Activated CD8-positive, alpha-beta memory T cell treated with anti-CD3 and anti-CD28 coated beads, Interleukin-2, amount 10 ng/mL, durations not matched to agents 7 days and 5 days (primary cell): ENCODE results near the gene ZNF740. TPM values are rescaled to one million over a fixed set of nuclear protein-coding genes. Genes with fewer than 3 reads are reported as not detected.
"Not testable (repeated sequence)": the region's sequence is repeated elsewhere in the genome, so short reads cannot be mapped to it uniquely, and the experiment has no call there.

Source experiments
- ATAC-seq: fragments of 150-1000 bp; cut with Tn5 transposase; one replicate; pipeline ENCODE4 v1.10.0; 2021; ENCODE audit warnings: moderate library complexity
- CTCF ChIA-PET: fragments of 350-600 bp; sonication (Branson Sonifier 250); formaldehyde crosslinking; loops from one replicate; lab custom pipeline; 2021; ENCODE audit warnings: antibody characterized with exemption; lab: Charles Lee
- DNase-seq: peaks from one replicate; pipeline ENCODE4 v3.0.0-alpha.2; 2020
- H3K27ac Mint-ChIP-seq: one replicate; pipeline ENCODE4 v1.8.0; 2021; ENCODE audit warnings: mild to moderate bottlenecking, mixed read lengths
- H3K27me3 Mint-ChIP-seq: one replicate; pipeline ENCODE4 v1.8.0; 2021; ENCODE audit warnings: mixed read lengths
- H3K36me3 Mint-ChIP-seq: one replicate; pipeline ENCODE4 v1.8.0; 2021; ENCODE audit warnings: mild to moderate bottlenecking, mixed read lengths
- H3K4me1 Mint-ChIP-seq: one replicate; pipeline ENCODE4 v1.8.0; 2021; ENCODE audit warnings: mixed read lengths
- H3K4me3 Mint-ChIP-seq: one replicate; pipeline ENCODE4 v1.8.0; 2021; ENCODE audit warnings: mild to moderate bottlenecking, moderate library complexity, mixed read lengths
- H3K9me3 Mint-ChIP-seq: one replicate; pipeline ENCODE4 v1.8.0; 2022; ENCODE audit warnings: low read depth, mixed read lengths
- total RNA-seq, 2 experiments: library from RNA; stranded (reverse); gene quantifications; one replicate each; pipeline ENCODE4 v1.2.3, GENCODE V29; 2021

Gene ZNF740
- total RNA-seq, 2 experiments from 2014 or later = 35.8 to 47.0 TPM

DNA sequence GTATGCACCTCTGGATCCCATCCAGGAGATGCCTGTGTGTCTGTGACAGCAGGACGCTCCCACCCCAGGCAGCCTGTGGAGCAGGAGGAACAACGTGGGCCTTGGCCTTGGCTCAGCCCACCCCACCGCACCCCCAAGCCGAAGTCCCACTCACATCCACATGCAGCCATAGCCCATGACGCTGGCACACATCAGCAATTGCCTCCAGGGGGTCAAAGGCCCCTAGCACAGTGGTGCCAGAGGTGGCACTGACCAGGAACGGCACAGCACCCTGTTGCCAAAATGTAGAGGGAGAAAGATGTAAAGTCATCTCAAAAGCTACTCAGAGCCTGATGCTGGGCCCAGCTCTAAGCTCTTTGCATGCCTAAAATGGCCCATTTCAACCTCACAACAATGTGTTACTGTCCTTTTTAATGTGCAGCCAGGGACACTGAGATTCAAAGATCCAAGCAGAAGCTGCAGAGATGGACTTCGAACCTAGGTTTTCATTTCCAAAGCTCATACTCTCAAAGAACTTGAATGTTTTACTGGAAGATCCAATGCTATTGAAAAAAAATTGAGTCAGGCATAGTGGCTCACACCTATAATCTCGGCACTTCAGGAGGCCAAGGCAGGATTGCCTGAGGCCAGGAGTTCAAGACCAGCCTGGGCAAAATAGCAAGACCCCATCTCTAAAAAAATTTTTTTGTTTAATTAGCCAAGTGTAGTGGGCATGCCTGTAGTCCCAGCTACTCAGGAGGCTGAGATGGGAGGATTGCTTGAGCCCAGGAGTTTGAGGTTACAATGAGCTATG is 19.2 kb upstream of the ZNF740 start:
- ATAC-seq = no peak
- no peak overlapping the region for H3K4me3 Mint-ChIP-seq
- H3K36me3 Mint-ChIP-seq = peaks cover 3% of the 10 kb centered on the region
- no peaks in the 10 kb centered on the region for H3K27me3 Mint-ChIP-seq
- no peak for DNase-seq
- H3K9me3 Mint-ChIP-seq = no peaks in the 10 kb centered on the region
- CTCF ChIA-PET = interaction anchor here (0.9 to 6.2 kb wide), 18 partner anchors 11 to 162 kb away, joined by 3 to 63 read pairs (median 28); partner anchors contain the start of genes AAAS, CSAD, ESPL1 and ITGB7
- peaks cover 16% of the 10 kb centered on the region for H3K4me1 Mint-ChIP-seq
- no peak overlapping the region for H3K27ac Mint-ChIP-seq

DNA sequence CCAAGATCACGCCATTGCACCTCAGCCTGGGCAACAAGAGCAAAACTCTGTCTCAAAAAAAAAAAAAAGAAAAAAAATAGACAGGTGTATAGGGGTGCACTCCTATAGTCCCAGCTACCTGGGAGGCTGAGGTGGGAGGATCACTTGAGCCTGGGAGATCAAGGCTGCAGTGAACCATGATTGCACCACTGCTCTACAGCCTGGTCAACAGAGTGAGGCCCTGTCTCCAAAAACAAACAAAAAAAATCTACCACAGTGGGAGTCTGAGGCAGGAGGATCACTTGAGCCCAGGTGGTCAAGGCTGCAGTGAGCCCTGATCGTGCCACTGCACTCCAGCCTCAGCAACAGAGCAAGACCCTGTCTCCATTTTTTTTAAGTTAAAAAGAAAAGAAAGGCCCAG is 17.5 kb upstream of the ZNF740 start:
- H3K36me3 Mint-ChIP-seq, ATAC-seq, H3K27ac Mint-ChIP-seq, H3K4me3 Mint-ChIP-seq, H3K27me3 Mint-ChIP-seq, H3K9me3 Mint-ChIP-seq: not testable (repeated sequence)
- DNase-seq = peak; percentile 3
- CTCF ChIA-PET = interaction anchor here (4.9 kb wide), 1 partner anchor 51 kb away, joined by 40 read pairs; no protein-coding TSS in a partner anchor
- peaks cover 13% of the 10 kb centered on the region for H3K4me1 Mint-ChIP-seq

DNA sequence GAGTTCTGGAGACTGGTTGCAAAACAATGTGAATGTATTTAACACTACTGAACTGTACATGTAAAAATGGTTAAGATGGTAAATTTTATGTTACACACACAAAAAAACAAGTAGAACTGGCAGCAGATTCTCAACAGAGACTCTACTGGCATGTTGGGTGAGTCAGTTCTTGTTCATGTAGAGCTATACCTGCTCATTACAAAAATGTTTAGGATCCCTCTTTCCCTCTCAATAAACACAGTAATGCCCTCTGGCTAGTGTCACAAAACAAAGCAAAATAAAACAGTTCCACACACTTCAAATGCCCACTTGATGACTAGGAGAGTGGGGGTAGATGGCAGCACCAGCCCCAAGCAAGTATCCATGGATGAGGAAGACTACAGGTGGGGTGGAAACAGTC is 13.7 kb upstream of the ZNF740 start:
- Mint-ChIP-seq H3K4me3 (no peak overlapping the region), H3K36me3 (peaks cover 5% of the 10 kb centered on the region), H3K9me3 (no peaks in the 10 kb centered on the region), H3K4me1 (no peaks in the 10 kb centered on the region), H3K27ac (no peak overlapping the region), H3K27me3 (no peaks in the 10 kb centered on the region)
- DNase-seq = no peak
- no peak for ATAC-seq
- CTCF ChIA-PET = no interaction called here

DNA sequence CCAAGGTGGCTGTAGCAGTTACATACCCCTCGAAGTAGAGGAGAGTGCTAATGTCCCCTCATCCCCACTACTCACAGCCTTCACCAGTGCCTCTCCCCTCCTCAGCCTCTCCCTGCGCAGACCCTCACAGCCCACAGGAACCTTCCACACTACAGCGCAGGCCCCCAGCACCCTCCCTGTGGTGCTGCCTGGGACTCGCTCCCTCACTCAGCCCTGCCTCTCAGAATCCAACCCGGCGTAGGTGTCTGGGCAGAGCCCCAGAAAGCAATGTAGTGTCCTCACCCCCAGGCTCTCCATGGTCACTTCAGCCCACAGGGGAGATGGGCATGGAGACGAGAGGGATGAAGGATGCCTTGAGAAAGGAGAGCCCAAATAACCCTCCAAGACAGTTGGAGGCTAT is 10.9 kb upstream of the ZNF740 start:
- no peaks in the 10 kb centered on the region for H3K27me3 Mint-ChIP-seq
- CTCF ChIA-PET = interaction anchor here (0.6 to 9.2 kb wide), 3 partner anchors 10 to 44 kb away, joined by 3 to 63 read pairs (median 3); no protein-coding TSS in a partner anchor
- H3K9me3 Mint-ChIP-seq = no peaks in the 10 kb centered on the region

DNA sequence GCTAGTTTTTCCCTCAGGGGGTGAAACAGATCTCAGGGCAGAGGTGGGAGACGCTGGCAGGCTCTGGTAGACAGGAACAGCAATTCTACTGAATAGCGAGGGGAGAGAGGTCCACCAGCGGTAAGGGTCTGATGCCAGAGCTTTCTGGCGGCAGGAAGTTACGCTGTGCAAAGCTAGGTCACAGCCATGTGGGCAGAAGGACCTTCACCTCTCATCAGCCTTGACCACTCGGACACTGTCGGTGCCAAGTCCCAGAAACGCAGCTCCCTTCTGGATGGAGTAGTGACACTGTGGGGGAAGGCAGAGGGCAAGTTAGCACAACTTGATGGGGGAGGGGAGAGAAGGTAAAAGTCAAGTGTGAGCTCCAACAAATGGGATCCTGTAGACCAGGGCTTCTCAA is 10.3 kb upstream of the ZNF740 start:
- Mint-ChIP-seq H3K4me1 (peaks cover 5% of the 10 kb centered on the region), H3K4me3 (no peak overlapping the region), H3K27ac (no peak overlapping the region), H3K9me3 (no peaks in the 10 kb centered on the region), H3K36me3 (peaks cover 2% of the 10 kb centered on the region), H3K27me3 (no peaks in the 10 kb centered on the region)
- ATAC-seq (no peak), DNase-seq (no peak)
- CTCF ChIA-PET = interaction anchor here (0.6 to 9.2 kb wide), 3 partner anchors 11 to 43 kb away, joined by 3 to 63 read pairs (median 3); no protein-coding TSS in a partner anchor

More for the DNA sequence above, 10.9 kb upstream of the ZNF740 start:
- no peaks in the 10 kb centered on the region for H3K4me1 Mint-ChIP-seq
- no peak overlapping the region for H3K27ac Mint-ChIP-seq
- no peak overlapping the region for H3K4me3 Mint-ChIP-seq
- ATAC-seq = no peak
- H3K36me3 Mint-ChIP-seq = peaks cover 2% of the 10 kb centered on the region
- peak; percentile 26 for DNase-seq

DNA sequence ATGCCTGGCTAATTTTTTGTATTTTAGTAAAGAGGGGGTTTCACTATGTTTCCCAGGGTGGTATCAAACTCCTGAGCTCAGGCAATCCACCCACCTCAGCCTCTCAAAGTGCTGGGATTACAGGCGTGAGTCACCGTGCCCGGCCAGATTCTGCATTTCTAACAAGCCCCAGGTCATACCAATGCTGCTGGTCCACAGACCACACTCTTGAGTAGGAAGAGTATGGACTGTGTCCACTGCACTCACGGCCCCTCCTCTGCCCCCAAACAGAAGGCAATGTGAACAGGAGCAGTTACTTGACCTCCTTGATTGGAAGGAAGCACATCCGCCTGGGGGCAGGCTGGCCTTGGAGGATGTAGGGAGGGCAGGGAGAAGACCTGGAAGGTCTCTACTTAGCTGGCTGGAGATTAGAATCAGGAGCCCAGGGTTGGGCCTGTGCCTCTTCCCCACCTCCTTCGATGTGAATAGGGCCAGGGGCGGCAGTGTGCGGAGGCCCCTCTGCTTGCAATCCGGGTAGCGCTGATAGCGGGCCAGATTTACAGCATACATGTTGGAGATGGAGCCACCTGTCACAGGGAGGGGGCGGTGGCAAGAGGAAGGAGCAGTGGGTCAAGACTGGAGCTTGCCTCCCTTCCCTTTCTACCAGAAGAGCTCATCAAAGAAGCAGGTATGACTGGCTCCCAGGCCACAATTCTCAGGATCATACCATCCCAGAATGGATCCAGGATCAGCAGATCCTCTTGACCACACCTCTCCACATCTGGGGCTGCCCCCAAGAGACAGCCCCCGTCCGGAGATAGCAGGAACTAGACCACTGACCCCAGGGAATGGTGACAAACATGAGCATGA is 9.4 kb upstream of the ZNF740 start:
- no peak for ATAC-seq
- peaks cover 13% of the 10 kb centered on the region for H3K4me1 Mint-ChIP-seq
- H3K4me3 Mint-ChIP-seq = no peak overlapping the region
- no peak overlapping the region for H3K27ac Mint-ChIP-seq
- no peak for DNase-seq
- CTCF ChIA-PET = interaction anchor here (1.1 to 9.2 kb wide), 4 partner anchors 12 to 174 kb away, joined by 3 to 63 read pairs (median 3); no protein-coding TSS in a partner anchor
- no peaks in the 10 kb centered on the region for H3K9me3 Mint-ChIP-seq
- H3K27me3 Mint-ChIP-seq = no peaks in the 10 kb centered on the region
- H3K36me3 Mint-ChIP-seq = peaks cover 2% of the 10 kb centered on the region

DNA sequence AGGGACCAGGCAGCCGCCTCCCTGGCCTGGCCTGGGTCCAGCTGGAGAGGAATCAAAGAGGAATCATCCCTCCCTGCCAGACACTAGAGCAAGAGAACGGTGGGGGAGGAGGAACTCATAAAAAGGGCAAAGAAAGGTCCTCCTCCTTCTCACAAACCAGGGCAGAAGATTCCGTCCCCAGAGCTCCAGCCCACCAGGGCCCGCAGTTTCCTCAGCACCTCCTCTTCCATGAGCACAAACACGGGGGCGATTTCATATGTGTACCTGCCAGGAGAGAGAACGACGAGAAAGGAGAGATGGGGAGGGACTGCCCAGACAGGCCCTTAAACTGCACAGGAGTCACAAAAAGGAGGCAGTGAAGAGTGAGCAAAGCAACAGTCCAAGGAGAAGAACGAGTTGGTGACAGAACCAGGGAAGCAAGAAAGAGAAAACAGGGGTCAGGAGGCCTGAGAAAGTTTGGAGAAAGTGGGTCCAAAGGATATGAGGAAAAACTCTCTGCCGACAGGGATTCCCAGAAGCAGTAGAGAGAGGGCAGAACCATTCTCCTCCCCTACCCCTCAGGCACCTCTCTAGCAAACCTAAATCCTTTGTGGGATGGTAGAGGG is 8.7 kb upstream of the ZNF740 start:
- Mint-ChIP-seq H3K27ac (no peak overlapping the region), H3K27me3 (no peaks in the 10 kb centered on the region), H3K36me3 (peaks cover 2% of the 10 kb centered on the region), H3K4me1 (peaks cover 13% of the 10 kb centered on the region), H3K9me3 (no peaks in the 10 kb centered on the region), H3K4me3 (no peak overlapping the region)
- no peak for DNase-seq
- CTCF ChIA-PET = interaction anchor here (1.1 to 9.2 kb wide), 3 partner anchors 13 to 173 kb away, joined by 3 to 63 read pairs (median 3); no protein-coding TSS in a partner anchor
- no peak for ATAC-seq

DNA sequence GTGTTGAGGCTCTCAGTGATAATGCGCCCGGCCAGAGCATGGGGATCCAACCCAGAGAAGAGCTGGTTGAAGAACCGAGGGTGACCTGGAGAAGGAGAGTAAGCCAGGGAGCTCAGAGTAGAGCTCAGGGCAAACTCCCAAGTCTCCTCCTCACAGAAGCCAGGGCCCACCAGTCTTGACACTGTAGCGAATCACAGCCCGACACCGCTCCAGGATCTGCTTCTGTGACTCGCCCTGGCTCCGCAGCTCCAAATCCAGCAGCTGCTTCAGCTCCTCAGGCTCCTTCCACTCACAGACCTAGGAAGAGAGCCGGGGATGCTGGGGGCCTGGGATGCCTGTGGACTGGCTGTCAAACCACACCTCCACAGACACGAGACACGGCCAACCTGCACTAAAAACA is 8.2 kb upstream of the ZNF740 start:
- no peak for ATAC-seq
- H3K9me3 Mint-ChIP-seq = no peaks in the 10 kb centered on the region
- no peak for DNase-seq
- H3K4me3 Mint-ChIP-seq = no peak overlapping the region
- H3K36me3 Mint-ChIP-seq = peaks cover 2% of the 10 kb centered on the region
- CTCF ChIA-PET = interaction anchor here (1.1 to 9.2 kb wide), 5 partner anchors 13 to 173 kb away, joined by 3 to 63 read pairs (median 3); partner anchors contain the start of gene ESPL1
- peaks cover 15% of the 10 kb centered on the region for H3K4me1 Mint-ChIP-seq
- H3K27ac Mint-ChIP-seq = no peak overlapping the region
- H3K27me3 Mint-ChIP-seq = no peaks in the 10 kb centered on the region

DNA sequence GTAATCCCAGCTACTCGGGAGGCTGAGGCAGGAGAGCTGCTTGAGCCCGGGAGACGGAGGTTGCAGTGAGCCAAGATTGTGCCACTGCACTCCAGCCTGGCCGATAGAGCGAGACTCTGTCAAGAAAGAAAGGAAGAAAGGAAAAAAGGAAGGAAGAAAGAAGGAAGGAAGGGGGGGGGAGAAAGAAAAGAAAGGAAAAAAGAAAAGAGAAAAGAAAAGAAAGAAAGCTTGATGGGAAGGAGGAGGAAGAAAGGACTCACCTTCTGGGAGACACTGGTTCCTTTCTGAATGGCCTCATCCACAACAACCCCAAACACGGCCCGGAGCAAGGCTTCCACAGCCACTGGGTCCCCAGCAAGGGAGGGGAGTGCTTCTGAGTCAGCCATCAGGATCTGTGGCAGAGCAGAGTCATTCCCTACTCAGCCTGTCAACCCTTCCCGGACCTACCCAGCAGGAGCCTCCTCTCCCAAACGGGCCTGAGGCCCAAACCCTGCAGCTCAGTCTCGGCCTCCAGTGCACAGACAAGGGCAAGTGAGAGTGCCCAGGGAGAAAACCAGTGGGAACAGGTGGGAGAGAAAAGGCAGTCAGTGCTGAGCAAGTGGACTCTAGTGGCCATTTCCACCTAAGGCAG is 7.3 kb upstream of the ZNF740 start:
- DNase-seq (no peak), ATAC-seq (no peak)
- no peak overlapping the region for H3K27ac Mint-ChIP-seq
- no peaks in the 10 kb centered on the region for H3K9me3 Mint-ChIP-seq
- no peaks in the 10 kb centered on the region for H3K27me3 Mint-ChIP-seq
- CTCF ChIA-PET = interaction anchor here (0.5 to 9.2 kb wide), 4 partner anchors 14 to 107 kb away, joined by 3 to 63 read pairs (median 4); partner anchors contain the start of gene ESPL1
- H3K4me3 Mint-ChIP-seq = no peak overlapping the region
- H3K36me3 Mint-ChIP-seq = peaks cover 2% of the 10 kb centered on the region
- peaks cover 15% of the 10 kb centered on the region for H3K4me1 Mint-ChIP-seq

DNA sequence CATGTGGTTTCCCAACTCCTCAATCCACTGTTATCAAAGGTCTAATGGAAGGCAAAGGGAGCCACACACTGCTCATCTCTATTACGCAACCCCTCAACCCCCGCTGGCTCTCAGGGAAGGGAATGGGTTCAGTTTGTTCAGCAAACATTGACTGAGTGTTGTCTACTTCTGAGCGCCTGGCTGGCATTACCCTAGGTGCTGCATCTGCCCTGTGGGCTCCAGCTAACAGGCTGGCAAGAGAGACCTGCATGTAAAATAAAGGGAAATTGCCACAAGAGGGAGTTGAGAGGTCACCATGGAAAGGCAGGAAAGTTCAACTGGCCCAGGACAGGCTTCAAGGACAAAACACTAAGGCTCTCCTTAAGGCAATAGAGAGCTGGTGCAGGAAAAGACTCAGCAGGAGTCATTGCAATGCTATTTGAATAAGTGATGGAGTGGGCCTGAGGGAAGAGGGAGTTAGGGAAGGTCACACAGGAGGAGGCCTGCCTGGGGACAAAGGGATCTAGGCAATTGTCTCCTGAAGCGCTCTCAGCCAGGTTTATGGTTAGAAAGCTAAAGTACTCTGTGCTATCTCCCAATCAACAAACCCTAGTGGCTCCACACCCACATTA is 5.5 kb upstream of the ZNF740 start:
- no peak for ATAC-seq

DNA sequence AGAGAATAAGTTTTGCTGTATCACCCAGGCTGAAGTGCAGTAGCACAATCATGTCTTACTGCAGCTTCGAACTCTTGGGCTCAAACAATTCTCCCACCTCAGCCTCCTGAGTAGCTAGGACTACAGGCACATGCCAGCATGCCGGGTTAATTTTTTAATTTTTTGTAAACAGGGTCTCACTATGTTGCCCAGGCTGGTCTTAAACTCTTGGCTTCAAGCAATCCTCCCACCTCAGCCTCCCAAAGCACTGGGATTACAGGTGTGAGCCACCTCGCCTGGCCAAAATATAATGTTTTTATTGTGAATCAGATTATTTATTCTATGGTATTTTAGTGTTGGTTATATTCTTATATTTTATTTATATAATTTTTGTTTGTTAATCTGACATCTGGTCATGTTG is 3.8 kb upstream of the ZNF740 start:
- H3K4me1 Mint-ChIP-seq = peaks cover 32% of the 10 kb centered on the region
- no peak overlapping the region for H3K27ac Mint-ChIP-seq
- H3K27me3 Mint-ChIP-seq = no peaks in the 10 kb centered on the region
- no peaks in the 10 kb centered on the region for H3K9me3 Mint-ChIP-seq
- CTCF ChIA-PET = interaction anchor here (0.6 to 9.2 kb wide), 8 partner anchors 9 to 1149 kb away, joined by 3 to 63 read pairs (median 6); no protein-coding TSS in a partner anchor
- DNase-seq = no peak
- H3K36me3 Mint-ChIP-seq = peaks cover 5% of the 10 kb centered on the region
- no peak overlapping the region for H3K4me3 Mint-ChIP-seq
- no peak for ATAC-seq

More for the DNA sequence above, 5.5 kb upstream of the ZNF740 start:
- Mint-ChIP-seq H3K27ac (no peak overlapping the region), H3K4me3 (no peak overlapping the region), H3K36me3 (no peaks in the 10 kb centered on the region), H3K27me3 (no peaks in the 10 kb centered on the region), H3K4me1 (peaks cover 26% of the 10 kb centered on the region), H3K9me3 (no peaks in the 10 kb centered on the region)
- CTCF ChIA-PET = interaction anchor here (1.0 to 9.2 kb wide), 8 partner anchors 12 to 170 kb away, joined by 3 to 63 read pairs (median 4); partner anchors contain the start of genes AAAS and PFDN5
- DNase-seq = no peak

DNA sequence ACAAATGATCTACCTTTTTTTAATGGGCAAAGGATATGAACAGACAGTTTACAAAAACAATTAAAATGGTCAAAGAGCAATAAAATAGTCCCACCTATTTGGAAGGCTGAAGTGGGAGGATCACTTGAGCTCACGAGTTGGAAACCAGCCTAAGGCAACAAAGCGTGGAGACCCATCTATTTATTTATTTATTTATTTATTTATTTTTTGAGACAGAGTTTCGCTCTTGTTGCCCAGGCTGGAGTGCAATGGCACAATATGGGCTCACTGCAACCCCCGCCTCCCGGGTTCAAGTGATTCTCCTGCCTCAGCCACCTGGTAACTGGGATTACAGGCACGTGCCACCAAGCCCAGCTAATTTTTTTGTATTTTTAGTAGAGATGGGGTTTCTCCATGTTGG is 3.1 kb upstream of the ZNF740 start:
- not testable (repeated sequence) for ATAC-seq, H3K27ac Mint-ChIP-seq, H3K4me3 Mint-ChIP-seq, H3K9me3 Mint-ChIP-seq, H3K27me3 Mint-ChIP-seq, DNase-seq
- CTCF ChIA-PET = interaction anchor here (0.7 to 5.9 kb wide), 6 partner anchors 8 to 167 kb away, joined by 3 to 33 read pairs (median 6); no protein-coding TSS in a partner anchor
- peaks cover 39% of the 10 kb centered on the region for H3K4me1 Mint-ChIP-seq
- H3K36me3 Mint-ChIP-seq = peaks cover 12% of the 10 kb centered on the region
